Astrocyte (in vitro differentiated cells and primary cell): ENCODE data around the gene SPATA31D4. TPM values are rescaled to one million over a fixed set of nuclear protein-coding genes. Genes with fewer than 3 reads are reported as not detected.

Experiments used
- DNase-seq: peaks from one replicate; pipeline ENCODE4 v3.0.0-alpha.2; 2010; ENCODE audit warnings: low read depth
- FAIRE-seq: peaks from 2 replicates; lab custom pipeline; 2011; peaks lifted over from hg19 to GRCh38; lab: Jason Lieb, UNC
- H2AFZ ChIP-seq: 2 replicates; pipeline ENCODE4 v1.6.0; 2012; ENCODE audit warnings: low read depth, low read length, inconsistent platforms
- H3K27ac ChIP-seq: 2 replicates; pipeline ENCODE4 v1.5.1; 2011; ENCODE audit warnings: low read depth, low read length, inconsistent platforms
- H3K27me3 ChIP-seq: 2 replicates; pipeline ENCODE4 v1.6.0; 2011; ENCODE audit warnings: low read length, inconsistent platforms; ENCODE audit not compliant: insufficient read depth
- H3K36me3 ChIP-seq: 2 replicates; pipeline ENCODE4 v1.5.1; 2011; ENCODE audit warnings: low read length, inconsistent platforms; ENCODE audit not compliant: insufficient read depth
- H3K4me1 ChIP-seq: 2 replicates; pipeline ENCODE4 v1.5.1; 2011; ENCODE audit warnings: low read length, inconsistent platforms; ENCODE audit not compliant: insufficient read depth
- H3K4me2 ChIP-seq: 2 replicates; pipeline ENCODE4 v1.6.0; 2012; ENCODE audit warnings: low read length, inconsistent platforms
- H3K4me3 ChIP-seq: 2 replicates; pipeline ENCODE4 v1.5.1; 2011; ENCODE audit warnings: low read depth, mild to moderate bottlenecking, low read length, inconsistent platforms; ENCODE audit not compliant: insufficient read depth
- H3K79me2 ChIP-seq: 2 replicates; pipeline ENCODE4 v1.6.0; 2012; ENCODE audit warnings: mild to moderate bottlenecking, low read length, inconsistent platforms; ENCODE audit not compliant: insufficient read depth
- H3K9ac ChIP-seq: 2 replicates; pipeline ENCODE4 v1.6.0; 2012; ENCODE audit warnings: mild to moderate bottlenecking, low read length, inconsistent platforms
- H3K9me3 ChIP-seq: 2 replicates; pipeline ENCODE4 v1.5.1; 2012; ENCODE audit warnings: low read depth, mild to moderate bottlenecking, low read length, inconsistent platforms; ENCODE audit not compliant: insufficient read depth
- H4K20me1 ChIP-seq: 2 replicates; pipeline ENCODE4 v1.6.0; 2012; ENCODE audit warnings: low read length, inconsistent platforms; ENCODE audit not compliant: insufficient read depth
- H3K27ac Mint-ChIP-seq: one replicate; pipeline ENCODE4 v1.8.0; 2021; ENCODE audit warnings: mild to moderate bottlenecking, mixed read lengths; ENCODE audit not compliant: unreplicated experiment
- H3K27me3 Mint-ChIP-seq: one replicate; pipeline ENCODE4 v1.8.0; 2021; ENCODE audit warnings: low read depth, mixed read lengths; ENCODE audit not compliant: unreplicated experiment
- H3K36me3 Mint-ChIP-seq: one replicate; pipeline ENCODE4 v1.8.0; 2021; ENCODE audit warnings: low read depth, mixed read lengths; ENCODE audit not compliant: unreplicated experiment
- H3K4me1 Mint-ChIP-seq: one replicate; pipeline ENCODE4 v1.8.0; 2021; ENCODE audit warnings: low read depth, mixed read lengths; ENCODE audit not compliant: unreplicated experiment
- H3K4me3 Mint-ChIP-seq: one replicate; pipeline ENCODE4 v1.8.0; 2021; ENCODE audit warnings: mild to moderate bottlenecking, moderate library complexity, mixed read lengths; ENCODE audit not compliant: unreplicated experiment
- H3K9me3 Mint-ChIP-seq: one replicate; pipeline ENCODE4 v1.8.0; 2021; ENCODE audit warnings: mild to moderate bottlenecking, mixed read lengths; ENCODE audit not compliant: unreplicated experiment
- CTCF ChIP-seq: IDR thresholded peaks from 2 replicates; pipeline ENCODE4 v1.5.1; 2011; ENCODE audit warnings: low read depth, mild to moderate bottlenecking, inconsistent platforms, low read length, moderate library complexity; ENCODE audit not compliant: insufficient read depth
- EZH2 ChIP-seq: IDR thresholded peaks from 2 replicates; pipeline ENCODE4 v1.6.1; 2012; ENCODE audit warnings: mild to moderate bottlenecking, low read length, inconsistent platforms; ENCODE audit not compliant: insufficient read depth
- total RNA-seq: library from RNA; stranded (reverse); gene quantifications from 2 replicates; pipeline ENCODE4 v1.2.1, GENCODE V29; 2021

SPATA31D4 gene
- total RNA-seq, 1 donor from 2014 or later: not detected

- Mint-ChIP-seq H3K27ac (no peak overlapping the region), H3K4me1 (no peaks in the 10 kb centered on the region), H3K27me3 (peaks cover 13% of the 10 kb centered on the region), H3K36me3 (no peaks in the 10 kb centered on the region), H3K9me3 (peaks cover 14% of the 10 kb centered on the region), H3K4me3 (no peak overlapping the region)
- H3K36me3 ChIP-seq: no peaks in the 10 kb centered on the region
- H2AFZ ChIP-seq: no peak overlapping the region
- H3K4me1 ChIP-seq: no peaks in the 10 kb centered on the region
- no peak overlapping the region for H3K27ac ChIP-seq
- DNase-seq (no peak), FAIRE-seq (no peak)
- no peak overlapping the region for H3K4me3 ChIP-seq
- TF ChIP-seq EZH2 (no peak), CTCF (no peak)
- no peaks in the 10 kb centered on the region for H3K27me3 ChIP-seq
- no peaks in the 10 kb centered on the region for H4K20me1 ChIP-seq
- no peaks in the 10 kb centered on the region for H3K79me2 ChIP-seq
- H3K9ac ChIP-seq: no peak overlapping the region
- no peaks in the 10 kb centered on the region for H3K9me3 ChIP-seq
- H3K4me2 ChIP-seq: no peak overlapping the region
Observed at GRCh38 chr9:81971727-81972126, 43.5 kb downstream of the SPATA31D4 start.

- no peak for FAIRE-seq
Observed at GRCh38 chr9:81974764-81975163, 46.5 kb downstream of the SPATA31D4 start.

More at GRCh38 chr9:81974764-81975163, 46.5 kb downstream of the SPATA31D4 start:
- Mint-ChIP-seq H3K4me1 (no peaks in the 10 kb centered on the region), H3K27me3 (peaks cover 13% of the 10 kb centered on the region), H3K36me3 (no peaks in the 10 kb centered on the region), H3K4me3 (no peak overlapping the region), H3K9me3 (peaks cover 11% of the 10 kb centered on the region), H3K27ac (no peak overlapping the region)
- no peaks in the 10 kb centered on the region for H3K27me3 ChIP-seq
- TF ChIP-seq CTCF (no peak), EZH2 (no peak)
- no peaks in the 10 kb centered on the region for H3K9me3 ChIP-seq
- H2AFZ ChIP-seq: no peak overlapping the region
- DNase-seq: no peak
- H3K9ac ChIP-seq: no peak overlapping the region
- no peak overlapping the region for H3K4me2 ChIP-seq
- no peak overlapping the region for H3K4me3 ChIP-seq
- H3K27ac ChIP-seq: no peak overlapping the region
- no peaks in the 10 kb centered on the region for H3K79me2 ChIP-seq
- no peaks in the 10 kb centered on the region for H3K36me3 ChIP-seq
- no peaks in the 10 kb centered on the region for H3K4me1 ChIP-seq
- H4K20me1 ChIP-seq: no peaks in the 10 kb centered on the region
